Naive thymus-derived CD8-positive, alpha-beta T cell (primary cell): ENCODE data around the gene SLC1A1. TPM values are rescaled to one million over a fixed set of nuclear protein-coding genes. Genes with fewer than 3 reads are reported as not detected.

Source experiments
- ATAC-seq, 2 donors: fragments of 150-1000 bp; cut with Tn5 transposase in 1 of 2; sonication (Bioruptor Pico), chemical (Tn5 transposase) in 1 of 2; 1 replicate in 1 of 2; 2 replicates in 1 of 2; pipeline ENCODE4 v1.10.0; 2021; ENCODE audit warnings: mild to moderate bottlenecking in 2 of 2, moderate library complexity in 2 of 2
- POLR2A ChIA-PET: fragments of 350-600 bp; sonication (Branson Sonifier 250); formaldehyde crosslinking; loops from one replicate; lab custom pipeline; 2021; ENCODE audit warnings: antibody characterized with exemption; lab: Charles Lee
- DNase-seq, 10 donors: peaks; one replicate each; pipeline versions ENCODE4 v3.0.0 to v3.0.0-alpha.2; 2020 to 2022
- H3K27ac Mint-ChIP-seq, 10 donors: one replicate each; pipeline ENCODE4 v1.8.0; 2020 to 2022; ENCODE audit warnings: mild to moderate bottlenecking in 10 of 10, mixed read lengths in 10 of 10, moderate library complexity in 4 of 10, inconsistent platforms in 1 of 10
- H3K27me3 Mint-ChIP-seq, 5 donors: one replicate each; pipeline ENCODE4 v1.8.0; 2021 to 2022; ENCODE audit warnings: mixed read lengths in 5 of 5
- H3K36me3 Mint-ChIP-seq, 3 donors: one replicate each; pipeline ENCODE4 v1.8.0; 2020 to 2022; ENCODE audit warnings: mixed read lengths in 3 of 3, mild to moderate bottlenecking in 2 of 3, inconsistent platforms in 1 of 3
- H3K4me1 Mint-ChIP-seq, 4 donors: one replicate each; pipeline ENCODE4 v1.8.0; 2021 to 2022; ENCODE audit warnings: mixed read lengths in 4 of 4
- H3K4me3 Mint-ChIP-seq, 10 donors: one replicate each; pipeline ENCODE4 v1.8.0; 2020 to 2022; ENCODE audit warnings: mild to moderate bottlenecking in 10 of 10, mixed read lengths in 10 of 10, moderate library complexity in 6 of 10, inconsistent platforms in 1 of 10
- H3K9me3 Mint-ChIP-seq, 9 donors: one replicate each; pipeline ENCODE4 v1.8.0; 2020 to 2022; ENCODE audit warnings: mixed read lengths in 9 of 9, mild to moderate bottlenecking in 3 of 9, inconsistent platforms in 1 of 9, moderate library complexity in 1 of 9
- polyA plus RNA-seq, 3 donors: library from polyadenylated mRNA; unstranded; fragments of 300-500 nt; fragmentation: Illumina TruSeq; gene quantifications; one replicate each; pipeline ENCODE4 v1.2.3, GENCODE V29; 2021
- total RNA-seq, 8 experiments: library from RNA in 2 of 8; stranded (reverse) in 2 of 8; gene quantifications; one replicate each; pipeline ENCODE4 v1.2.3 and lab custom pipeline; 2021 to 2026

SLC1A1 gene
- total and polyA plus RNA-seq, 5 experiments from 2014 or later: not detected

- Mint-ChIP-seq H3K9me3 (no peaks in the 10 kb centered on the region), H3K27ac (peak overlapping the region in 3 of 10 donors; percentile 14 to 72 (median 42)), H3K36me3 (no peaks in the 10 kb centered on the region), H3K4me1 (peaks cover 14 to 30% (median 23%) of the 10 kb centered on the region in 4 donors), H3K27me3 (peaks cover 29 to 76% (median 49%) of the 10 kb centered on the region in 5 donors), H3K4me3 (peak overlapping the region; percentile 75 to 89 (median 83))
- DNase-seq: no peak
- no peak for ATAC-seq
- POLR2A ChIA-PET: interaction anchor here (0.6 kb wide), 1 partner anchor 1459 kb away, joined by 5 read pairs; no protein-coding TSS in a partner anchor
These were observed 1.3 kb downstream of the SLC1A1 start for GRCh38 chr9:4491626-4491975.

- no peak overlapping the region for H3K27ac Mint-ChIP-seq
- ATAC-seq (no peak), DNase-seq (no peak)
- peaks cover 11 to 23% (median 18%) of the 10 kb centered on the region in 4 donors for H3K4me1 Mint-ChIP-seq
- H3K9me3 Mint-ChIP-seq: no peaks in the 10 kb centered on the region
- H3K36me3 Mint-ChIP-seq: no peaks in the 10 kb centered on the region
- POLR2A ChIA-PET: no interaction called here
- peaks cover 28 to 76% (median 50%) of the 10 kb centered on the region in 5 donors for H3K27me3 Mint-ChIP-seq
- H3K4me3 Mint-ChIP-seq: no peak overlapping the region
These were observed 4.1 kb downstream of the SLC1A1 start for GRCh38 chr9:4494332-4494731.

- Mint-ChIP-seq H3K4me1 (peaks cover 8 to 18% (median 14%) of the 10 kb centered on the region in 4 donors), H3K27me3 (peaks cover 27 to 71% (median 46%) of the 10 kb centered on the region in 5 donors), H3K9me3 (no peaks in the 10 kb centered on the region), H3K27ac (peak overlapping the region in 1 of 10 donors; percentile 42), H3K36me3 (no peaks in the 10 kb centered on the region), H3K4me3 (no peak overlapping the region)
- ATAC-seq (no peak), DNase-seq (no peak)
- POLR2A ChIA-PET: no interaction called here
These were observed 4.5 kb downstream of the SLC1A1 start for GRCh38 chr9:4494806-4495205.

GRCh38 chr9:4495537-4495936, 5.3 kb downstream of the SLC1A1 start:
- Mint-ChIP-seq H3K4me1 (peaks cover 8 to 16% (median 13%) of the 10 kb centered on the region in 4 donors), H3K36me3 (no peaks in the 10 kb centered on the region), H3K9me3 (no peaks in the 10 kb centered on the region), H3K27ac (peak overlapping the region in 1 of 10 donors; percentile 42), H3K27me3 (peaks cover 27 to 68% (median 43%) of the 10 kb centered on the region in 5 donors), H3K4me3 (no peak overlapping the region)
- DNase-seq (no peak), ATAC-seq (no peak)
- POLR2A ChIA-PET: no interaction called here

- ATAC-seq: no peak
- POLR2A ChIA-PET: no interaction called here
- Mint-ChIP-seq H3K9me3 (no peaks in the 10 kb centered on the region), H3K27me3 (peaks cover 22 to 59% (median 39%) of the 10 kb centered on the region in 5 donors), H3K4me3 (no peak overlapping the region), H3K36me3 (no peaks in the 10 kb centered on the region), H3K4me1 (peaks cover 4 to 7% (median 5%) of the 10 kb centered on the region in 4 donors), H3K27ac (no peak overlapping the region)
- no peak for DNase-seq
These were observed 6.2 kb downstream of the SLC1A1 start for GRCh38 chr9:4496497-4496896.

GRCh38 chr9:4497395-4497794, 7.1 kb downstream of the SLC1A1 start:
- Mint-ChIP-seq H3K36me3 (no peaks in the 10 kb centered on the region), H3K4me1 (peaks cover 0 to 1% (median 0%) of the 10 kb centered on the region in 4 donors), H3K27me3 (peaks cover 16 to 50% (median 31%) of the 10 kb centered on the region in 5 donors), H3K9me3 (no peaks in the 10 kb centered on the region), H3K27ac (no peak overlapping the region), H3K4me3 (no peak overlapping the region)
- no peak for DNase-seq
- no peak for ATAC-seq
- POLR2A ChIA-PET: no interaction called here

GRCh38 chr9:4497855-4498254, 7.6 kb downstream of the SLC1A1 start:
- peaks cover 0 to 1% (median 0%) of the 10 kb centered on the region in 4 donors for H3K4me1 Mint-ChIP-seq
- ATAC-seq (no peak), DNase-seq (no peak)
- no peak overlapping the region for H3K27ac Mint-ChIP-seq
- H3K36me3 Mint-ChIP-seq: no peaks in the 10 kb centered on the region
- no peak overlapping the region for H3K4me3 Mint-ChIP-seq
- POLR2A ChIA-PET: no interaction called here
- H3K27me3 Mint-ChIP-seq: peaks cover 12 to 45% (median 29%) of the 10 kb centered on the region in 5 donors
- no peaks in the 10 kb centered on the region for H3K9me3 Mint-ChIP-seq

GRCh38 chr9:4499917-4500316, 9.6 kb downstream of the SLC1A1 start:
- peaks cover 0 to 1% (median 0%) of the 10 kb centered on the region in 4 donors for H3K4me1 Mint-ChIP-seq
- H3K27me3 Mint-ChIP-seq: peaks cover 5 to 28% (median 22%) of the 10 kb centered on the region in 5 donors
- DNase-seq (no peak), ATAC-seq (no peak)
- no peaks in the 10 kb centered on the region for H3K9me3 Mint-ChIP-seq
- no peak overlapping the region for H3K27ac Mint-ChIP-seq
- no peak overlapping the region for H3K4me3 Mint-ChIP-seq
- POLR2A ChIA-PET: no interaction called here
- no peaks in the 10 kb centered on the region for H3K36me3 Mint-ChIP-seq

- Mint-ChIP-seq H3K27ac (no peak overlapping the region), H3K36me3 (no peaks in the 10 kb centered on the region), H3K4me3 (no peak overlapping the region), H3K9me3 (no peaks in the 10 kb centered on the region), H3K4me1 (peaks cover 0 to 1% (median 0%) of the 10 kb centered on the region in 4 donors), H3K27me3 (peaks cover under 1 to 16% (median 10%) of the 10 kb centered on the region in 5 donors)
- ATAC-seq (no peak), DNase-seq (no peak)
- POLR2A ChIA-PET: no interaction called here
These were observed 10.9 kb downstream of the SLC1A1 start for GRCh38 chr9:4501147-4501507.

GRCh38 chr9:4502444-4502843, 12.2 kb downstream of the SLC1A1 start:
- no peaks in the 10 kb centered on the region for H3K4me1 Mint-ChIP-seq
- no peak overlapping the region for H3K4me3 Mint-ChIP-seq
- ATAC-seq (no peak), DNase-seq (no peak)
- H3K27ac Mint-ChIP-seq: no peak overlapping the region
- H3K27me3 Mint-ChIP-seq: peaks cover 0 to 7% (median 2%) of the 10 kb centered on the region in 5 donors
- POLR2A ChIA-PET: no interaction called here
- no peaks in the 10 kb centered on the region for H3K9me3 Mint-ChIP-seq
- H3K36me3 Mint-ChIP-seq: no peaks in the 10 kb centered on the region

GRCh38 chr9:4503103-4503502, 12.8 kb downstream of the SLC1A1 start:
- no peaks in the 10 kb centered on the region for H3K9me3 Mint-ChIP-seq
- H3K27me3 Mint-ChIP-seq: peaks cover 0 to 3% (median 0%) of the 10 kb centered on the region in 5 donors
- POLR2A ChIA-PET: no interaction called here
- no peak overlapping the region for H3K4me3 Mint-ChIP-seq
- ATAC-seq (no peak), DNase-seq (no peak)
- peak overlapping the region in 1 of 10 donors; percentile 45 for H3K27ac Mint-ChIP-seq
- peaks cover 0 to 2% (median 0%) of the 10 kb centered on the region in 4 donors for H3K4me1 Mint-ChIP-seq
- no peaks in the 10 kb centered on the region for H3K36me3 Mint-ChIP-seq

GRCh38 chr9:4504250-4504649, 14.0 kb downstream of the SLC1A1 start:
- ATAC-seq: no peak
- DNase-seq: no peak
- Mint-ChIP-seq H3K27me3 (peaks cover 0 to 3% (median 0%) of the 10 kb centered on the region in 5 donors), H3K4me3 (no peak overlapping the region), H3K36me3 (no peaks in the 10 kb centered on the region), H3K27ac (no peak overlapping the region), H3K9me3 (no peaks in the 10 kb centered on the region), H3K4me1 (peaks cover 0 to 7% (median 2%) of the 10 kb centered on the region in 4 donors)
- POLR2A ChIA-PET: no interaction called here

GRCh38 chr9:4506490-4506889, 16.2 kb downstream of the SLC1A1 start:
- Mint-ChIP-seq H3K4me3 (no peak overlapping the region), H3K27ac (no peak overlapping the region), H3K36me3 (peaks cover 0 to 2% (median 0%) of the 10 kb centered on the region in 3 donors), H3K27me3 (no peaks in the 10 kb centered on the region), H3K9me3 (peaks cover 0 to 7% (median 0%) of the 10 kb centered on the region in 9 donors), H3K4me1 (peaks cover 0 to 7% (median 3%) of the 10 kb centered on the region in 4 donors)
- no peak for DNase-seq
- POLR2A ChIA-PET: no interaction called here
- no peak for ATAC-seq
